ENCODE measurements around the gene LEMD2.

DNA sequence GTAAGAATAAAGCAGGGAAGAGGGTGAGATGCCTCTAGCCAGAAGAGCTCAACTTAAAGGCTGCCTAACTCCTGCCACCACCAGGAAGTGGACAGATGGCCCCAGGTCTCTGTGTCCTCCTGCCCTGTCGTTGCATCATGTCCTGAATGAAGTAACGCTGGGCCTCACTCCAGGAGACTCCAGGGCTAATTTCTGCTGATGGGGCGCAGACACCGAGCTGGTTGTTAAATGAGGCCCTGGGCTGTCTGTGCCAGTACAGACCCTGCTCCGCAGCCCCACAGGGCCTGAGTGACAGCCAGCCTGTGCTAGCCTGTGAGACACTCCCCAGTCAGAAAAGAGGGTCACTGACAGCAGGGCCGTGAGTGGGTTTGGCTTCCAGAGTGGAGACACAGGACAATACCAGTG, 48.7 kb downstream of the LEMD2 start:
- no peak for TF ChIP-seq FOXK2 (IDR thresholded peaks at IDR 0.05)
- TF ChIP-seq L3MBTL2 (conservative IDR thresholded peaks at IDR 0.05): no peak
- no peak for TF ChIP-seq FOXM1 (IDR thresholded peaks at IDR 0.05; ENCODE audit: borderline replicate concordance)
- TF ChIP-seq LEF1 (IDR thresholded peaks at IDR 0.05; ENCODE audit: borderline replicate concordance): no peak

Data from HEK293T (cell line).